ENCODE data around the gene ZNF423. TPM values are rescaled to one million over a fixed set of nuclear protein-coding genes. Genes with fewer than 3 reads are reported as not detected.

The ZNF423 gene
- polyA plus RNA-seq, 3 donors = 24.5 to 27.3 (median 26.2) TPM

- DNase-seq (ENCODE audit: low read depth in 3 of 3, low spot score in 2 of 3) = no peak
Measured at GRCh38 chr16:49793244-49793643, 62.7 kb downstream of the ZNF423 start.

GRCh38 chr16:49789616-49790015, 66.3 kb downstream of the ZNF423 start:
- no peak for DNase-seq (ENCODE audit: low read depth in 3 of 3, low spot score in 2 of 3)

GRCh38 chr16:49788986-49789385, 66.9 kb downstream of the ZNF423 start:
- no peak for DNase-seq (ENCODE audit: low read depth in 3 of 3, low spot score in 2 of 3)

GRCh38 chr16:49788572-49788971, 67.3 kb downstream of the ZNF423 start:
- no peak for DNase-seq (ENCODE audit: low read depth in 3 of 3, low spot score in 2 of 3)

- no peak for DNase-seq (ENCODE audit: low read depth in 3 of 3, low spot score in 2 of 3)
Measured at GRCh38 chr16:49786926-49787557, 68.9 kb downstream of the ZNF423 start.

- DNase-seq (ENCODE audit: low read depth in 3 of 3, low spot score in 2 of 3) = no peak
Measured at GRCh38 chr16:49785970-49786369, 69.9 kb downstream of the ZNF423 start.

- no peak for DNase-seq (ENCODE audit: low read depth in 3 of 3, low spot score in 2 of 3)
Measured at GRCh38 chr16:49782405-49782804, 73.5 kb downstream of the ZNF423 start.

GRCh38 chr16:49781401-49781800, 74.5 kb downstream of the ZNF423 start:
- DNase-seq (ENCODE audit: low read depth in 3 of 3, low spot score in 2 of 3) = no peak

- no peak for DNase-seq (ENCODE audit: low read depth in 3 of 3, low spot score in 2 of 3)
Measured at GRCh38 chr16:49780433-49780832, 75.5 kb downstream of the ZNF423 start.

GRCh38 chr16:49779979-49780378, 75.9 kb downstream of the ZNF423 start:
- DNase-seq (ENCODE audit: low read depth in 3 of 3, low spot score in 2 of 3) = no peak

- no peak for DNase-seq (ENCODE audit: low read depth in 3 of 3, low spot score in 2 of 3)
Measured at GRCh38 chr16:49778202-49778930, 77.5 kb downstream of the ZNF423 start.

- no peak for DNase-seq (ENCODE audit: low read depth in 3 of 3, low spot score in 2 of 3)
Measured at GRCh38 chr16:49776734-49777133, 79.2 kb downstream of the ZNF423 start.

GRCh38 chr16:49776085-49776595, 79.8 kb downstream of the ZNF423 start:
- DNase-seq (ENCODE audit: low read depth in 3 of 3, low spot score in 2 of 3) = no peak

- DNase-seq (ENCODE audit: low read depth in 3 of 3, low spot score in 2 of 3) = no peak
Measured at GRCh38 chr16:49775581-49775980, 80.3 kb downstream of the ZNF423 start.

- DNase-seq (ENCODE audit: low read depth in 3 of 3, low spot score in 2 of 3) = no peak
Measured at GRCh38 chr16:49775018-49775417, 80.9 kb downstream of the ZNF423 start.

- no peak for DNase-seq (ENCODE audit: low read depth in 3 of 3, low spot score in 2 of 3)
Measured at GRCh38 chr16:49773534-49774475, 82.1 kb downstream of the ZNF423 start.

- DNase-seq (ENCODE audit: low read depth in 3 of 3, low spot score in 2 of 3) = no peak
Measured at GRCh38 chr16:49767998-49768397, 87.9 kb downstream of the ZNF423 start.

GRCh38 chr16:49767414-49767813, 88.5 kb downstream of the ZNF423 start:
- no peak for DNase-seq (ENCODE audit: low read depth in 3 of 3, low spot score in 2 of 3)

- no peak for DNase-seq (ENCODE audit: low read depth in 3 of 3, low spot score in 2 of 3)
Measured at GRCh38 chr16:49766225-49766624, 89.7 kb downstream of the ZNF423 start.

- DNase-seq (ENCODE audit: low read depth in 3 of 3, low spot score in 2 of 3) = no peak
Measured at GRCh38 chr16:49763826-49764225, 92.1 kb downstream of the ZNF423 start.

- no peak for DNase-seq (ENCODE audit: low read depth in 3 of 3, low spot score in 2 of 3)
Measured at GRCh38 chr16:49760815-49761214, 95.1 kb downstream of the ZNF423 start.

All from right renal cortex interstitium (tissue), 3 donors.